ENCODE measurements around the gene FAAP100. TPM values are rescaled to one million over a fixed set of nuclear protein-coding genes. Genes with fewer than 3 reads are reported as not detected.

Gene FAAP100
- total RNA-seq, 1 experiment from 2014 or later: 67.5 TPM

GRCh38 chr17:81556175-81556691 is 4.1 kb upstream of the FAAP100 start:
- peak; percentile 26 for DNase-seq (ENCODE audit: low spot score)

GRCh38 chr17:81553616-81554181 is 1.5 kb upstream of the FAAP100 start:
- peak; percentile 69 for DNase-seq (ENCODE audit: low spot score)

GRCh38 chr17:81553018-81553615 is 964 bp upstream of the FAAP100 start:
- DNase-seq (ENCODE audit: low spot score): peak; percentile 90

GRCh38 chr17:81551458-81552243 is 502 bp downstream of the FAAP100 start:
- DNase-seq (ENCODE audit: low spot score): peak; percentile 28

GRCh38 chr17:81550830-81551457 is 1.2 kb downstream of the FAAP100 start:
- no peak for DNase-seq (ENCODE audit: low spot score)

- DNase-seq (ENCODE audit: low spot score): no peak
Measured at GRCh38 chr17:81550285-81550684, 1.9 kb downstream of the FAAP100 start.

GRCh38 chr17:81549826-81550225 is 2.3 kb downstream of the FAAP100 start:
- DNase-seq (ENCODE audit: low spot score): no peak

- peak; percentile 22 for DNase-seq (ENCODE audit: low spot score)
Measured at GRCh38 chr17:81549031-81549557, 3.1 kb downstream of the FAAP100 start.

- no peak for DNase-seq (ENCODE audit: low spot score)
Measured at GRCh38 chr17:81547614-81547982, 4.6 kb downstream of the FAAP100 start.

GRCh38 chr17:81546906-81547613 is 5.1 kb downstream of the FAAP100 start:
- DNase-seq (ENCODE audit: low spot score): no peak

GRCh38 chr17:81545160-81545949 is 6.8 kb downstream of the FAAP100 start:
- no peak for DNase-seq (ENCODE audit: low spot score)

GRCh38 chr17:81544281-81544974 is 7.7 kb downstream of the FAAP100 start:
- DNase-seq (ENCODE audit: low spot score): no peak

GRCh38 chr17:81543756-81544155 is 8.4 kb downstream of the FAAP100 start:
- DNase-seq (ENCODE audit: low spot score): no peak

- no peak for DNase-seq (ENCODE audit: low spot score)
Measured at GRCh38 chr17:81543339-81543675, 8.8 kb downstream of the FAAP100 start.

GRCh38 chr17:81542431-81543338 is 9.5 kb downstream of the FAAP100 start:
- no peak for DNase-seq (ENCODE audit: low spot score)

- DNase-seq (ENCODE audit: low spot score): no peak
Measured at GRCh38 chr17:81541123-81541522, 11.0 kb downstream of the FAAP100 start.

- DNase-seq (ENCODE audit: low spot score): no peak
Measured at GRCh38 chr17:81540676-81541027, 11.5 kb downstream of the FAAP100 start.

- no peak for DNase-seq (ENCODE audit: low spot score)
Measured at GRCh38 chr17:81539961-81540675, 12.0 kb downstream of the FAAP100 start.

- DNase-seq (ENCODE audit: low spot score): no peak
Measured at GRCh38 chr17:81539571-81539900, 12.6 kb downstream of the FAAP100 start.
